PFSK-1 (cell line): ENCODE measurements around the gene ACTC1.

ENCODE experiments used
- FOXP2 ChIP-seq: optimal IDR thresholded peaks from 2 replicates; pipeline ENCODE3; 2011; ENCODE audit warnings: borderline replicate concordance, control low read depth, inconsistent platforms; ENCODE audit not compliant: insufficient read depth; ENCODE audit errors: extremely low read length, extremely low read depth
- POLR2AphosphoS5 ChIP-seq: IDR thresholded peaks from 2 replicates; pipeline ENCODE4 v1.6.1; 2012; ENCODE audit warnings: low read depth, mild to moderate bottlenecking, control low read depth, low read length, moderate library complexity
- SIN3A ChIP-seq: IDR thresholded peaks from 2 replicates; pipeline ENCODE4 v1.6.1; 2012; ENCODE audit warnings: mild to moderate bottlenecking, low read length, moderate library complexity, borderline replicate concordance; ENCODE audit not compliant: insufficient read depth
- TAF1 ChIP-seq: IDR thresholded peaks from 2 replicates; pipeline ENCODE4 v1.6.1; 2012; ENCODE audit warnings: low read length, control low read depth, borderline replicate concordance; ENCODE audit not compliant: insufficient read depth
- TF ChIP-seq, protein P1 (sequence below), 2 experiments: IDR thresholded peaks; 2 replicates each; pipeline versions ENCODE4 v1.6.1 to v1.8.0; 2011 to 2012; ENCODE audit warnings: low read depth in 2 of 2, low read length in 2 of 2, control low read depth in 1 of 2, inconsistent platforms in 1 of 2, mild to moderate bottlenecking in 1 of 2, moderate library complexity in 1 of 2; ENCODE audit not compliant: insufficient read depth in 1 of 2

GRCh38 chr15:34808016-34808415 lies 12.7 kb upstream of the ACTC1 start:
- TF ChIP-seq POLR2AphosphoS5 = no peak
- TF ChIP-seq TAF1 = no peak
- TF ChIP-seq, protein P1, sequence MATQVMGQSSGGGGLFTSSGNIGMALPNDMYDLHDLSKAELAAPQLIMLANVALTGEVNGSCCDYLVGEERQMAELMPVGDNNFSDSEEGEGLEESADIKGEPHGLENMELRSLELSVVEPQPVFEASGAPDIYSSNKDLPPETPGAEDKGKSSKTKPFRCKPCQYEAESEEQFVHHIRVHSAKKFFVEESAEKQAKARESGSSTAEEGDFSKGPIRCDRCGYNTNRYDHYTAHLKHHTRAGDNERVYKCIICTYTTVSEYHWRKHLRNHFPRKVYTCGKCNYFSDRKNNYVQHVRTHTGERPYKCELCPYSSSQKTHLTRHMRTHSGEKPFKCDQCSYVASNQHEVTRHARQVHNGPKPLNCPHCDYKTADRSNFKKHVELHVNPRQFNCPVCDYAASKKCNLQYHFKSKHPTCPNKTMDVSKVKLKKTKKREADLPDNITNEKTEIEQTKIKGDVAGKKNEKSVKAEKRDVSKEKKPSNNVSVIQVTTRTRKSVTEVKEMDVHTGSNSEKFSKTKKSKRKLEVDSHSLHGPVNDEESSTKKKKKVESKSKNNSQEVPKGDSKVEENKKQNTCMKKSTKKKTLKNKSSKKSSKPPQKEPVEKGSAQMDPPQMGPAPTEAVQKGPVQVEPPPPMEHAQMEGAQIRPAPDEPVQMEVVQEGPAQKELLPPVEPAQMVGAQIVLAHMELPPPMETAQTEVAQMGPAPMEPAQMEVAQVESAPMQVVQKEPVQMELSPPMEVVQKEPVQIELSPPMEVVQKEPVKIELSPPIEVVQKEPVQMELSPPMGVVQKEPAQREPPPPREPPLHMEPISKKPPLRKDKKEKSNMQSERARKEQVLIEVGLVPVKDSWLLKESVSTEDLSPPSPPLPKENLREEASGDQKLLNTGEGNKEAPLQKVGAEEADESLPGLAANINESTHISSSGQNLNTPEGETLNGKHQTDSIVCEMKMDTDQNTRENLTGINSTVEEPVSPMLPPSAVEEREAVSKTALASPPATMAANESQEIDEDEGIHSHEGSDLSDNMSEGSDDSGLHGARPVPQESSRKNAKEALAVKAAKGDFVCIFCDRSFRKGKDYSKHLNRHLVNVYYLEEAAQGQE (IDR thresholded peaks at IDR 0.05; ENCODE audit: insufficient read depth in 1 of 2, low read depth in 2 of 2, low read length in 2 of 2) = no peak
- TF ChIP-seq SIN3A = no peak
- no peak for TF ChIP-seq FOXP2
